NCI-H226 (cell line): ENCODE measurements around the gene SLTM.
"Not testable (repeated sequence)": the region's sequence is repeated elsewhere in the genome, so short reads cannot be mapped to it uniquely, and the experiment has no call there.

Experiments
- DNase-seq: peaks from one replicate; pipeline ENCODE4 v3.0.0-alpha.2; 2015

SLTM gene

DNA sequence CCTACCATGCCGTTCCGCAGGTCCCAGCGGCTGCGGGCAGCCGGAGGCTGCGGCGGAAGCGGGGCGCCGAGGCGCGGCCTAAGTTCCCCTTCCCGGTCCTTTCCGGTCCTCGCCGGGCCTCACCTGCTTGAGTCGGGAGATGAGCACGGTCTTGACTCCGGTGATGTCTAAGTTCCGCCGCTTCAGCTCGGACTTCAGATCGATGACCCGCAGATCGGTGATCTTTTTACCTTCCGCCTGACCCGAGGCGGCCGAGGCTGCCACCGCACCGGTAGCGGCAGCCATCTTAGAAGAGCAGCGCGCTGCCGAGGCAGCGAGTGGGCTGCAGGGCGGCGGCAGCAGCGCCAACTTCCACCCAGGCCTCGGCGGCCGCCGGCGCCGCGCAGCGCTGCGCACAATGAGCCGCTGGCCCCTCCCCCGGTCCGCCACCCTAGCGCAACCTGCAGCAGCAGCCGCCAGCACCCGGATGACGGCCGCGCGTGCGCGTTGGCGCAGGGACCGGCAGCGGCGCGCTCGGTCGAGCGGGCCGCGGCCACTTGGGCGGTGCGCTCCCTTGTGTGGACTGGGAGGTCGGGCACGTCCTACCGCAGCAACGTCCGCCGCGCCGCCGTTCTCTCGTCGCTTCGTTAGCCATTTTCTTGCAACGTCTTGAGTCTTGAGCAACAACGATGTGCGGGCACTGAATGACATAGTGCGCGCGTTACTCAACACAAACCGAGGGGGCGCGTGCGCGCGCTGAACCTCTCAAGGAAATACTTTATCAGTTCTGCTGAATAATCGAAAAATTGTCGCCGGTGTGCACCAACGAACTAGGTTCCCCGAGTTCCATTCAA is at the start of gene SLTM:
TSS of gene SLTM (minus strand) at position 399 of the 833 bp plus-strand sequence. CDS start at position 285, 114 bp downstream.
- peak; percentile 94 for DNase-seq

DNA sequence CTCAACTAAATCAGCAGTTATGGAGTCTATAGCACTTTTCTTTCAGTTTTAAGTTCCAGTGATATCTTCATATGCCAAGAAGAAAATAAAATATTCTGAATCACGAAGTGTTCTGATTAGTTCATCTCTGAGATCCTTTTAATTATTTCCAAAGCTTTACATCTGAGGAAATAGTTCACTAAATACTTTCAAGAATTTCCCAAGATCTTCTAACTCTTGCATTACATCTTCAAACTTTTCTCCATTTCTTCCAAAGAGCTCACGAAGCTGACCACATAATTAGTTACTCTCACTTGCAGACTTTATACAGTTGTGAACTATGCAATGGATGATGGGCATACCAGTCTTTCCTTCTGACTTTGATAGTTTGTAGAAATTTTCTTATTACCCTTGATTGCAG is 49.8 kb upstream of the SLTM start:
- DNase-seq: no peak

DNA sequence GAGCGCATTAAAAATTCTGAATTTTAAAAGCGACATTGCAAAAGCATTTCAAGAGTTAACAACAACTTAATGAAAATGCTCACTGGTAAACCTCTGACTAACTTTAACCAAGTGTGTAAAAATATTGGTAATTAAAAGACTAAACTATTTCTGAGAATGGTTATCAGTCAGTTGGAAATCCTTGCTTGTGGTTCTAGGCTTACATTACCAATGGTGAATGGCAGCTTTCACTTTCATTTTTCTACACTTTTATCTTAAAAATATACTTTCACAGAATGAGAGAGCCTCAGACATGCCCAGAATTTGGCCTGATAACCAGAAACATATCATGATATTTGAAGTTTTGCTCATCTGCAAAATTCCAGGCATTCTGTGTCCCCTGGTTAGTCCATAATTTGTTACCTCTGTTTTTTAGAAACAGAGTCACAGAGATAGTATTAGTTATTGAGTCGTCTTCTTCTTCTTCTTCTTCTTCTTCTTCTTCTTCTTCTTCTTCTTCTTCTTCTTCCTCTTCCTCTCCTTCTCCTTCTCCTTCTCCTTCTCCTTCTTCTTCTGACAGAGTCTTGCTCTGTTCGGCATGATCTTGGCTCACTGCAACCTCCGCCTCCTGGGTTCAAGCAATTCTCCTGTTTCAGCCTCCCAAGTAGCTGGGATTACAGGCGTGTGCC is 48.5 kb upstream of the SLTM start:
- DNase-seq: no peak

DNA sequence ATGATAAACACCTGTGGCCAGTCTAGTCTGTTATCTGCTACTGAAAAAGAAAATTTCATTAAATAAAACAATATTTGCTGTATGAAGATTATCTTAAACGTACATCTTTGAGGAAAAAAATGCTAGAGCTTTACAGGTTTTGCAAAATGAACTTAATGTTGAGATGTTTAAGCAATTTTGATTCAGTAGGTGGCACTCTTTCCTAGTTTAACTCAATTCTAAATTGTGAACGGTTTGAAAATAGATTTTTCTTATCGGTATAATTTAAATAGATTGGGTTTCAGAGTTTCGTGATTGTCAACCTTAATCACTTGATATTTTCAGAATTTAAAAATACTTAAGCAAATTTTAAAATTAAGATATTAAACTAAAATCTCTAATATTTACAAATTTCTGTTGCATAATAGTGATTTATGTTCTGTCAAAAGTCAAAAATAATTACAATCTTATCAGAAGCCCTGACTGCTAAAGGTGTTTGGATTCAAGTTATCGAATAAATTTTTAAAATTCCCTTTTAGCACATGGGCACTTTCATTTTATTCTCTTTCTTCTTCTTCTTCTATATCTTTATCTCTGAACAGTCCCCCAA is 47.0 kb upstream of the SLTM start:
- no peak for DNase-seq

DNA sequence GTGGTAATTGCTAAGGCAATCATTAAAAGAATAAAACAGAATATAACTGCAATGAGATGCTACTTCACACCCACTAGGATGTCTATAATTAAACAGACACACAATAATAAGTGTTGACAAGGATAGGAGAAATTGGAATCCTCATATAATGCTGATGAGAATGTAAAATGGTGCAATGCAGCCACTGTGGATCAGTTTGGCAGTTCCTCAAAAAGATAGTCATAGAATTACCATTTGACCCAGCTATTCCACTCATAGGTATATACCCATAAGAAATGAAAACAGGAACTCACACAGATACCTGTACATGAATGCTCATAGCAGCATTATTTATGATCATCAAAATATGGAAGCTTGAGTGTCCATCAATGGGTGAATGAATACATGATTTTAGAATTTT is 44.4 kb upstream of the SLTM start:
- DNase-seq: no peak

DNA sequence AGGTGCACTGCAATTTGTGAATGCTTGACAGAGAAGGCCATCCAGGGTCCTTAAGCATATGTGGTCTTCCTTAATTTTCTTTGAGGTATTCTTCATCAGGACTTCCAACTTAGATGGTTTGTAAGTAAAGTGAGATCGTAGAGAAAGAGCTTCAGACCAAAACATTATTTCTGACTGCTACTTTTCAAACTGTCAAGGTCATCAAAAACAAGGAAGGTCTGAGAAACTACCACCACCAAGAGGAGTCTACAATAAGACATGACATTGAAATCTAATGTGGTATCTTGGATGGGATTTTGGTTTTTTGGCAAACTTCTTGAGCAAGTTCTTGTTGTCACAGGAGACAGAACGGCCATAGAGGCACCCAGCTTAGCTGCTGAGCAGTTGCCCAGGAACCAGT is 34.0 kb upstream of the SLTM start:
- DNase-seq: no peak

DNA sequence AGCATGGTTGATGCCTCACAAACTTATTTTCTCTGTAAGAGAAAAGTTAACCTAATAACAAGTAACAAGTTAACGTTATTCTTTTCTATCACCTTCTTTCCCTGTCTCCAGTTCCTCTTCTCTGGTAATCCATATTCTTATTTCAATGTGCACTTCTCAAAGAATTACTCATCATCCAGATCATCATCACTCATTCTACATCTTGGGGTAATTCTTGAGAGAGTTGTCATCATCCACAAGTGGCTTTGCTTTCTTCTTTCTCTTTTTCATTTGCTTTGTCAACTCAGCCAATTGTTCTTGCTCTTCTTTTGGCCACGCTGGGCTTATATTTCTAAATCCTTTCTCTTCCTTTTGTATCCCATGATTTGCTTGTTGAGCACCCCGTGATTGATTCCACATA is 33.2 kb upstream of the SLTM start:
- DNase-seq: no peak

DNA sequence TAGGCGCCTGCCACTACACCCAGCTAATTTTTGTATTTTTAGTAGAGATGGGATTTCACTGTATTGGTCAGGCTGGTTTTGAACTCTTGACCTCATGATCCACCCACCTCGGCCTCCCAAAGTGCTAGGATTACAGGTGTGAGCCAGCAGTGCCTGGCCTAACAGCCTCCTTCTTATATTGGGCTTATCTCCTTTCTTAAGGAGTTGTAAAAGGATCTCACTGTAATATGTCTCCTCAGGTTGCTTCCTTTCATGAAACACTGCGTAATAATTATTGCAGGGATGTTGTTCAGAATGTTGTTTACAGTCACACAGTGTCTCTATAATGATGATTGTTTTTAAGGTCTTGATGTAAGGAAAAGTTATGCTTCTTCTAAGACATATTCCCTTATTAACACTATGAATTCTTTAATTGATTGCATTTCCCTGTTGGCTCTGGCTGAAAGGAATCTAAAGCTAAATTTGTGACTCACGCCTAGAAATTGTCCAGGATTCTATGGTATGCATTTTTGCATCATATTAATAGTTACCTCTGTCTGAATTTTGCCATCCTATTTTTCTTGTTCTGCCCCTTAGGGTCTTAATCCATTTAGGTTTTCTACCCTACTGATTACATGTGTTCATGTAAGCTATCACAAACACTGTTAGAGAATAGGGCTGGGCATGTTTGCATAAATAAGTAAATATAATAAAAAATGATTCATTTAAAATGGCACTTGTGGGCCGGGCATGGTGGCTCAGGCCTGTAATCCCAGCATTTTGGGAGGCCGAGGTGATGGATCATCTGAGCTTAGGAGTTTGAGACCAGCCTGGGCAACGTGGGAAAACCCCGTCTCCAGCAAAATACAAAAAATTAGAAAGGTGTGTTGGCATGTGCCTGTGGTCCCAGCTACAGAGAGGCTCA is 29.4 kb upstream of the SLTM start:
- DNase-seq: peak; percentile 39

DNA sequence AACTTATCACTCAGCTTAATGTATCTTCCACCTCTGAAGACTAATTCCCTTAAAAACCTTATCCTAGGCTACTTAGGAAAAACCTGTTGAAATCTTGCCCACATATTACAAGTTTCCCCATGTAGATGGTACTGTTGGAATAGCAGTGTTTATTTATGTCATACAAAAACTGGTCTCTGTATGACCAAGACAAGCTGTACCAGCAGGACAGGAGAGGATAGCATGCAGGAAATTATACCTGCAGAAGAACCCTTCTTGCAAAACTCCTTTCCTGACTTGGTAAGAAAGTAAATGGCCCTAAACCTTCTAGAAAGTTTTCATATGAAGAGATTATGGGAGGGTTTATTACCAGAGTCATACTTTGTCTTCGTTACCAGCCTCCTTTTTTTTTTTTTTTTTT is 28.7 kb upstream of the SLTM start:
- DNase-seq: no peak

DNA sequence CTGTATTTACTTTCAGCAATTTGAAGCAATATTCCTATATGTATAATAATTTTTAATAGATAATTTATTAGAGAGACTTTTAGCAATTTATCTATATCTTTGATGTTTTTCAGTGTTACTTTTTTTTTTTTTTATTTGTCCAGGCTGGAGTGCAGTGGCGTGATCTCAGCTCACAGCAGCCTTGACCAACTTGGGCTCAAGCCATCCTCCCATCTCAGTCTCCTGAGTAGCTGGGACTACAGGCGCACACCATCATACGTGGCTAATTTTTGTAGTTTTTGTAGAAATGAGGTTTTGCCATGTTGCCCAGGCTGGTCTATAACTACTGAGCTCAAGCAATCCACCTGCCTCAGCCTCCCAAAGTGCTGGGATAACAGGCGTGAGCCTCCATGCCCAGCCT is 25.3 kb upstream of the SLTM start:
- no peak for DNase-seq

DNA sequence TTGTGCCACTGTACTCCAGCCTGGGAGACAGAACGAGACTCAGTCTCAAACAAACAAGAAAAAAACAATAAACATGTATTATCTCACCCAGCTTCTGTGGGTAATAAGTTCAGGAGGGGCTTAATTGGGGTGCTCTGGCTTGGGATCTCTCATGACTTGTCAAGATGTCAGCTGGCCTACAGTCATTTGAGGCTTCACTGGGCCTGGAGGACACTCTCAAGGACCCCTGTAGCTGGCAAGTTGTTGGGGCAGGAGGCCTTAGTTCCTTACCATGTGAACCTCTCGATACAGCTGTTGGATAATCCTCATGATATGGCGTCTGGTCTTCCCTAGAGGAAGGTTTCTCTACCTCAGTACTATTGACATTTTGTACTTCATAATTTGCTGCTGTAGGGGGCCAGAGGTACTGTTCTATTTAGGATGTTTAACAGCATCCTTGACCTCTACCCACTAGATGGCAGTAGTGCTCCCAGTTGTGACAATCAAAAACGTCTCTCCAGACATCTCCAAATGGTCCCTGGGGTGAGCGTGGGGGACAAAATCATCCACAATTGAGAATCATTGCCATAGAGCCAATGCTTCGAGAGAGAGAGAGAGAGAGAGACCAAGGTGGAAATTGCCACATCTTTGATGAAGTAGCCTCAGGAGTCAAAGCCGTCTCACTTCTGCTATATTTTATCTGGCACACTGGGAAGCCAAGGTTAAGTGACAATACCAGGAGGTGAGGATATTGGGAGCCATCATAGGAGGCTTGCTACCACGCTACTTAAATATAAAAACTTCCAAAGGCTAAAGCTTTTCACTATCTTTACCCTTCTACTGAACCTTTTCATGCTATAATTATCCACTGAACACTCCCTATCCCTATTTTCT is 23.9 kb upstream of the SLTM start:
- DNase-seq: peak; percentile 48

DNA sequence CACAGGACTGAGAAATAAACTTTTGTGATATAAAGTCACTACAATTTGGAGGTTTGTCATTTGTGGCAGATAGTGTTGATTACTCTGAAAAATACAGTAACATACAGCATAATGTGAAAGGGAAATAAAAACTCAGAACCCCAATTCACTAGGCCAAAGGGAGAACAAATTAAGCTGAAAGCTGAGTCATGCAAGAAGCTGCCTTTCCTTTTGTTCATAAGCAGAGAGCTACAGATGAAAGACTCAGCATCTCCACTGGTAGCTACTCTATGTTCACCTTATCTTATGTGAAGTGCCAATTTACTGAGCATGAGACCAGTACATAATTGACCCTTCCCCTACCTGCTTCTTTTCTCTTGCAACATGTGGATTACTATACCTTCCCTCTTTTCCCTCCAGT is 19.3 kb upstream of the SLTM start:
- peak; percentile 46 for DNase-seq

DNA sequence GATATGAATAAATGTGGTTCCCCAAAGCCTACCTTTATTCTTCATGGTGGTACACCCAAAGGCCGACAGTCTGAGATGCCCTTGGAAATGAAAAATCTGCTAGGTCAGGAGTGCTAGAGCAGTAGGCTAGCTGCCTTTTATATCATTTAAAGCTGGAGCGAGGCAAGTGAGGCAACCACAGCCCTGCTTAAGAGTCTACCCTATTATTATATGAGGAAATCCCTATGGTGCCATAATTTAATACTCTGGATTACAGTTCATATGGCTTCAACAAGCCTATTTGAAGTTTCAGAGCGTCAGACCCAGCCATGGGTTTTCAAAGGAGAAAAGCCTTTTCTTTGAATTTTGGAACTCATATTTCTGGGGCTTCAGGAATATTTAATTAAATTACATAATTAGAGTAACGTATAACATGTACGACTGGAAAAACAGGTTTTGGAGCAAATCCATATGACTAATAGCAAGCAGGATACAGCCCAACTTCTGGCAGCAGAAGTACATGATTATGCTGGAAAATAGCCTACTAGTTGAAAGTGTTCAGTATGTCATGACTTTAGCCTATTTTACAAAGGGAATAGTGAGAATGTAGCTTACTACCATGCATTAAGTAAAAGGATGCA is 18.0 kb upstream of the SLTM start:
- DNase-seq: peak; percentile 70

DNA sequence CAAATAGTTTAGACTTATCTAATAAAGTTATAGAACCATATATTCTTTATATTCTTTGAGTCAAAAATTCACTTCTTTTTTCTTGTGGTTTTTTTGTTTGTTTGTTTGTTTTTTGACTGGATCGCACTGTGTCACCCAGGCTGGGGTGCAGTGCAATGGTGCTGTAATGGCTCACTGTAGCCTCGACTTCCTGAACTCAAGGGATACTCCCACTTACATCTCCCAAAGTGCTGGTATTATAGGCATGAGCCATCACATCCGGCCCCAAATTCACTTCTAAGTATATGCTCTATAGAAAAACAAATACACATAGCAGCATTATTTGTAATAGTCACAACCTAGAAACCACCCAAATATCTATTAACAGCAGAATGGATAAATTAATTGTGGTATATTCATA is 13.7 kb upstream of the SLTM start:
- DNase-seq: peak; percentile 76

DNA sequence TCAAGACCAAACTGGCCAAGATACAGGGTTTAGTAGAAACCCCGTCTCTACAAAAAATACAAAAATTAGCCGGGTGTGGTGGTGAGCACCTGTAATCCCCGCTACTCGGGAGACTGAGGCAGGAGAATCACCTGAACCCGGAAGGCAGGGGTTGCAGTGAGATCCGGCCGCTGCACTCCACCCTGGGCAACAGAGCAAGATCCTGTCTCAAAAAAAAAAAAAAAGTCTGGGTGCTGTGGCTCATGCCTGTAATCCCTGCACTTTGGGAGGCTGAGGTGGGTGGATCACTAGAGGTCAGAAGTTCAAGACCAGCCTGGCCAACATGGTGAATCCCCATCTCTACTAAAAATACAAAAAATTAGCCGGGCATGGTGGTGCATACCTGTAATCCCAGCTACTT is 1.5 kb upstream of the SLTM start:
- DNase-seq: not testable (repeated sequence)

DNA sequence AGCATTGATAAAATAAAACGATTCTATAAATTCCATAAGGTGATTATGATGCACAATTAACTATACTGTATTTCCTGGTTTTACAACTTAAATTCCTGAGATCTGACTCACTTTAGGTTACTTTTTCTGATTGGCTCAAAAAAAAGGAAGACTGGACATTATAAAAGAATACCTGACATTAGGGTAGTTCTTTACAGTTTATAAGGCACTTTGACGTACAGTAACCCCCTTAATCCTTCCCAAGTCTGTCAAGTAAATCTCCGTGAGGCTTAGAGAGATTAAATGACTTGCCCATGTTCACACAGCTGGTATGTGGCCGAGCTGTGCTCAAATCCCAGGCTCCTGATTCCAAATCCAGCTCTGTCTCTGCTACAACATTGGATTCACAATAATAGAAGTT is 1.0 kb upstream of the SLTM start:
- DNase-seq: peak; percentile 35

DNA sequence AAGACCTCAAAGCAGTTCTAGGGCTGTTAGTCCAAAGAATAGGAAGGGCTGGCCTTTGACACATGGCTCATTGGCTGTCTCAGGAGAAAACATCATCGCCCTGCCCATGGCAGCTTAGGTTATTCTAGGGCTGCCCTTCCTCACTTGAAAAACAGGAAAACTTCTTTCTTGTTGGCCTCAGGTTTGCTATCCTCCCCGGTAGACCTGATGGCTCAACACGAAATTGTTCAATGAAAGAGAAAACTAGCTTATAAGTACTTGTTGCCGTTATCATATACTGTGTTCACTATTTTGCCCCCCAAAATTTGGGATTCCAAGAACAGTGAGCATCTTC is 602 bp upstream of the SLTM start:
- no peak for DNase-seq

DNA sequence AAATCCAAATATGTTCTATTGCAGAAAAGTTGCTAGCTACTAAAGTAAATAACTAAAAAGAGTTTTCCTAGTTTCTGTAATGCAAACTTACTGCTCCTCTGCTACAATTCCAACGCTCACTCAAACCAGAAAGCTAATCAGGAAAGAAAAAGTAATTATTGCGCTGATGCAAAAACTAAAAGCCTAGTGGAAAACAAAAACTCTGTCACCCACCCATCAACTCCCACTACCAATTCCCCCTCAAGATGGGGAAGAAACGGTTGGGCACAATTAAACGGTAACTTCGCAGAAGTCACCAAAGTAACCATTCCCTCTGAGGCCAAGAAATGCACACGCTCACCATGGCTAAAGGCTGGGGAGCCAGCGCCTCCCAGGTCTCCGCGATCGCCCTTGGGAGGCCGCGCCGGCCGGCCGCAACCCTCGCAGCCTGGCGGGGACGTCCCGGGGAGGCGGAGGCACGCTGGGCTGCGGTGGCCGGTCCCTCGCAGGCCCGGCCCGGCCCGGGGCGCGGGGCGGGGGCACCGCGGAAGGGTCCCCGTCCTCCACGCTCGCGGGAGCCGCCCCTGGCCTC is 684 bp downstream of the SLTM start:
- peak; percentile 31 for DNase-seq

DNA sequence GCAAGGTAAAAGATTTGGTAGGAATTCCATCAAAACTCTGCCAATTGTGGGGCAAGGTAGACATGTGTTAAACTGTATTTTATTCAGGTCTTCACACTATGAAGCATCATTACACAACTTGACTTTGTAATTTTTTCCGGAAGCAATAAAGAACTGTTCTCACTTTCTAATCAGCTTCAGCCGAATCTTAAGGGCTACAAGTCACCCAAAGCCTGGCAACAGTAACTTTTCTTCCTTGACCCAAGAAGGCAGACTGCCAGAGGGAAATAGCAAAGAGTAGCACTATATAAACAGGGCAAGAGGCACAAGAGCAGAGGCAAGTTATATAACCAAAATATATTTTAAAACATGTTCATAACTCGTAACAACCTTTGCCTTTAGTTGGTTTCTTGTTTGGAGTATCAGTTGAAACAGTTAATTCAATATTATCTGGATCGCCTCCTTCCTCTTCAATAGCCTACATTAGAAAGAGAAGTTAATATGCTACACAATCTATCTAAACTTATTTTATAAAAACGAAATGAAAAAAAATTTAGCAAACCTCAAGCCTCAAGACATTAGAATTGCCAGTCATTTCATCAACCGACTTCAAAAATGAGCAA is 1.4 kb downstream of the SLTM start:
- DNase-seq: no peak

DNA sequence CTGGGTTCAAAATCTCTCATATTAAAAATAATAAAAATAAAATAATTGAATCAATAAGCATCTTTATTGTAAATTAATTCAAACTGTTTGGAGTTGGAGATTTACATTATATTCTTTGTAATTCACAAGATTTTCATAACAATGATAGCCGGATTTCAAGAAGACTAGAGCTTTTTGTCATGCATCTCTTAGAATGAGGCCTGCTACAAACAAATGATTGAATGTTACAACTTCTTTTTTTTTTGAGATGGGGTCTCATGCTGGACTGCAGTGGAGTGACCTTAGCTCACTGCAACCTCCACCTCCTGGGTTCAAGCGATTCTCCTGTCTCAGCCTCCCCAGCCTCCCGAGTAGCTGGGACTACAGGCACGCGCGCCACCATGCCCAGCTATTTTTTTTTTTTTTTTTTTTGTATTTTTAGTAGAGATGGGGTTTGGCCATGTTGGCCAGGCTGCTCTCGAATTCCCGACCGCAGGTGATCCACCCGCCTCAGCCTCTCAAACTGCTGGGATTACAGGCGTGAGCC is 3.5 kb downstream of the SLTM start:
- DNase-seq: no peak

DNA sequence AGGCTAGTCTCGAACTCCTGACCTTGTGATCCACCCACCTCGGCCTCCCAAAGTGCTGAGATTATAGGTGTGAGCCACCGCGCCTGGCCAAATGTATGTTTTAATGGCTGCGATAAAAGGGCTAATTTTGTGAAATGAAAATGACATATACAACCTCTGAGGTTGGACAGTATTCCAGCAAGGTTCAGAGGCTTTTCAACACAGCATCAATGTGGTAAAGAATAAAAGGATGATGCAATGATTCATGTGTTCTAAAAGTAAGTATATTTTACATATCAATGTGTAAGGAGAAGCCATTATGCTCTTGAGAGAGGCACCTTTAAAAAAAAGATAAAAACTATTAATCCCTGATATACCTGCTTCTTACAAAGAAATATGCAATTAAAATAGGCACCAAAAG is 6.7 kb downstream of the SLTM start:
- DNase-seq: no peak
